Measurements from ENCODE around the gene GPRC5D. TPM values are rescaled to one million over a fixed set of nuclear protein-coding genes. Genes with fewer than 3 reads are reported as not detected.

Gene GPRC5D
- polyA plus RNA-seq, 3 donors from 2014 or later = 0.52 TPM; not detected in 2

- no peak for DNase-seq
- Mint-ChIP-seq H3K27ac (no peak overlapping the region), H3K4me1 (no peaks in the 10 kb centered on the region), H3K9me3 (no peaks in the 10 kb centered on the region), H3K36me3 (no peaks in the 10 kb centered on the region), H3K4me3 (no peak overlapping the region), H3K27me3 (ENCODE audit: low read depth in 3 of 3) (peaks cover 2 to 7% (median 6%) of the 10 kb centered on the region in 3 donors)
Measured at GRCh38 chr12:12902036-12902435, 49.9 kb downstream of the GPRC5D start.

GRCh38 chr12:12901158-12901791 lies 50.7 kb downstream of the GPRC5D start:
- H3K27ac Mint-ChIP-seq = no peak overlapping the region
- H3K9me3 Mint-ChIP-seq = no peaks in the 10 kb centered on the region
- no peaks in the 10 kb centered on the region for H3K4me1 Mint-ChIP-seq
- peaks cover 2 to 7% (median 6%) of the 10 kb centered on the region in 3 donors for H3K27me3 Mint-ChIP-seq (ENCODE audit: low read depth in 3 of 3)
- DNase-seq = no peak
- no peaks in the 10 kb centered on the region for H3K36me3 Mint-ChIP-seq
- H3K4me3 Mint-ChIP-seq = no peak overlapping the region

- no peak for DNase-seq
- no peaks in the 10 kb centered on the region for H3K36me3 Mint-ChIP-seq
- H3K27me3 Mint-ChIP-seq (ENCODE audit: low read depth in 3 of 3) = peaks cover 2 to 6% (median 3%) of the 10 kb centered on the region in 3 donors
- no peaks in the 10 kb centered on the region for H3K4me1 Mint-ChIP-seq
- no peak overlapping the region for H3K4me3 Mint-ChIP-seq
- no peak overlapping the region for H3K27ac Mint-ChIP-seq
- no peaks in the 10 kb centered on the region for H3K9me3 Mint-ChIP-seq
Measured at GRCh38 chr12:12900786-12901157, 51.2 kb downstream of the GPRC5D start.

DNA sequence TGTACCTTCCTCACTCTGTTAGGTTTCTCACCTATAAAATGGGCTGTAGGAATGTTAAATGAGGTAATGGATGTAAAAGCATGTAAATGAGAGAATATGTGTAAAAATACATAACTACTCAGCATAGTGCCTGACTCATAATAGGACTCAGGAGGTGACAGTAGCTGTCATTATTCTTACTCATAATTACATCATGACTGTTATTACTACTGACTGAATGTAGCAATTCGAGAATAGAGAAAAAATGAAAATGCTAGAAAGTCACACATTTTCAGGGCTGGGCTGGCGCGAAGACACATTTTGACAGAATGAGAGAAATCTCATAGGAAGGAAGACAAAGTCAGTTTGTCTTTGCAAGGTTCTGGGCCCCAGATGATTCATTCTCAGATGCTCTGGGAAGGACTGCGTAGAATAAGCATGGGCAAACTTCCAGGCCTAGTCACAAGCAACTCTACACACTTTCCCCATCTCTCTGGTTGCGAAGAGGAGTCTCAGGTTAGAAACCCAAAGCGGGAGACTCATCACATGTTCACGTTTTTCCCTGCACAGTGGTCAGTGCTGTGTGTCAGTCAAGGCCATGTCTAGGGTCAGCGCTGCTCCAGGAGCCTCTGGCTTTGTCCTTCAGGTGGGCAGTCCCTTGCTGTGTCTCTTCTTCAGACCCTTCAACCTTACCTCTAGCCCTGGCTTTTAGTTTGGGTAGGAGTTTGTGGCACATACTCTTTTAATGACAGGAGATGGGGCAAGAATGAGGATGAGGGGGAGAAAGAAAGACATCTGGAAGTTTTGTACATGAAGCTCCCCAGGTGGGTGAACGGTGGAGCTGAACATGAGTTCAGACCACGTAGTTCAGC lies 52.2 kb downstream of the GPRC5D start:
- no peak overlapping the region for H3K27ac Mint-ChIP-seq
- H3K27me3 Mint-ChIP-seq (ENCODE audit: low read depth in 3 of 3) = peaks cover 2% of the 10 kb centered on the region in 3 donors
- no peak for DNase-seq
- no peaks in the 10 kb centered on the region for H3K9me3 Mint-ChIP-seq
- H3K4me3 Mint-ChIP-seq = no peak overlapping the region
- H3K4me1 Mint-ChIP-seq = no peaks in the 10 kb centered on the region
- H3K36me3 Mint-ChIP-seq = no peaks in the 10 kb centered on the region

DNA sequence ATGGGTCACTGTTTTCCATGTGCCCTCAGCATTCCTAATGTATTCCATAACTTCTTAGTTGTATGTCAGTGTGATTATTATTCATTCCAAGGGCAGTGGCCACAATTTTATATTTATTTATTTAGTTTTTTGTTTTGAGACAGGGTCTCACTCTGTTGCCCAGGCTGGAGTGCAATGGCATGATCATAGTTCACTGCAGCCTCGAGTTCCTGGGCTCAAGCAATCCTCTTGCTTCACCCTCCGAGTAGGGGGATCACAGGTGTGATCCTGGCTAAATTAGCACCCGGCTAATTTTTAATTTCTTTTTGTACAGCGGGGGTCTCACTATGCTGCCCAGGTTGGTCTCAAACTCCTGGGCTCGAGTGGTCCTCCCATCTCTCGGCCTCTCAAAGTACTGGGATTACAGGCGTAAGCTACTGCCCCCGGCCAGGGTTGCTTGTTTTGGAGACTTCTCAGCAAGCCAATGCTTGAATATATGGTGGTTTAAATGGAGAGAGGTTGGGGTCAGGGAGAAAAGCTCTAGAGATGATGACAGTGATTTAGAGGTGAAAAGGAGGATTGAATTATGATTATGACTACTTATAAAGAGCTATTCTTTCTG lies 53.0 kb downstream of the GPRC5D start:
- Mint-ChIP-seq H3K27ac (no peak overlapping the region), H3K36me3 (no peaks in the 10 kb centered on the region), H3K4me3 (no peak overlapping the region), H3K4me1 (no peaks in the 10 kb centered on the region), H3K27me3 (ENCODE audit: low read depth in 3 of 3) (peaks cover 2% of the 10 kb centered on the region in 3 donors), H3K9me3 (no peaks in the 10 kb centered on the region)
- DNase-seq = no peak

GRCh38 chr12:12898136-12898717 lies 53.7 kb downstream of the GPRC5D start:
- Mint-ChIP-seq H3K27me3 (ENCODE audit: low read depth in 3 of 3) (peaks cover 2 to 4% (median 2%) of the 10 kb centered on the region in 3 donors), H3K36me3 (no peaks in the 10 kb centered on the region), H3K9me3 (no peaks in the 10 kb centered on the region), H3K27ac (no peak overlapping the region), H3K4me3 (no peak overlapping the region), H3K4me1 (no peaks in the 10 kb centered on the region)
- no peak for DNase-seq

DNA sequence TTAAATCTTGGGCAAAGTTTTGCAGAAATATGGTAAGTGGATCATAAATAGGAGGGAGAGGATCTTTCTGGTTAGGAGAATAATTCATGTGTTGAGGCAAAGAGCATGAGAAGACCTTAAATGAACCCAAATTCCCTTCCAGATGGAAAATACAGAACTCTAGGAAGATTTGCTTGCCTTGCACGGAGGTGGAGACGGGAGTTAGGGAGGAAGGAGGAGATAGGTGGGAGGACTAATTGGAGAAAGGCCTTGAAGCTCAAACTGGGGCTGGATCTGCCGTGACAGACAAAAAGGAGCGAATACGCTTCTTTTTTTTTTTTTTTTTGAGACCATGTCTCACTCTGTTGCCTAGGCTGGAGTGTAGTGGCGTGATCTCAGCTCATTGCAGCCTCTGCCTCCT lies 54.7 kb downstream of the GPRC5D start:
- H3K36me3 Mint-ChIP-seq = no peaks in the 10 kb centered on the region
- peaks cover 2 to 6% (median 5%) of the 10 kb centered on the region in 3 donors for H3K27me3 Mint-ChIP-seq (ENCODE audit: low read depth in 3 of 3)
- no peak overlapping the region for H3K4me3 Mint-ChIP-seq
- no peak overlapping the region for H3K27ac Mint-ChIP-seq
- no peaks in the 10 kb centered on the region for H3K4me1 Mint-ChIP-seq
- no peaks in the 10 kb centered on the region for H3K9me3 Mint-ChIP-seq
- DNase-seq = no peak

- Mint-ChIP-seq H3K27me3 (ENCODE audit: low read depth in 3 of 3) (peaks cover 2 to 10% (median 6%) of the 10 kb centered on the region in 3 donors), H3K4me1 (no peaks in the 10 kb centered on the region), H3K27ac (no peak overlapping the region), H3K4me3 (no peak overlapping the region), H3K9me3 (no peaks in the 10 kb centered on the region), H3K36me3 (no peaks in the 10 kb centered on the region)
- DNase-seq = no peak
Measured at GRCh38 chr12:12896260-12896659, 55.7 kb downstream of the GPRC5D start.

DNA sequence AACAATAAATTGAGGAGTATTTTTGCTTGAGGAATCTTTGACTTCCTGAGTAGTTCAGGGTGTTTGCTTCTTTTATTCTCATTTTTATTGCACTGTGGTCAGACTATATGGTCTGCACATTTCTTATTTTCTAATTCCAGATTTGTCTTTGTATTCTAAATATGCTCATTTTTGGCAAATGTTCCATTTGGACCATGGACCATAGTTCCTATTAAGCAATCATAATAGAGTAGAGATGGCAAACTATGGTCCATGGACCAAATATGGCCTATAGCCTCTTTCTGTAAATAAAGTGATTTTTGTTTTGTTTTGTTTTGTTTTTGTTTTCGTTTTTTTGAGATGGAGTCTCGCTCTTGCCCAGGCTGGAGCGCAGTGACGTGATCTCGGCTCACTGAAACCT lies 58.5 kb downstream of the GPRC5D start:
- no peak overlapping the region for H3K4me3 Mint-ChIP-seq

GRCh38 chr12:12892681-12893141 lies 59.3 kb downstream of the GPRC5D start:
- peaks cover 0 to 4% of the 10 kb centered on the region in 2 donors for H3K4me1 Mint-ChIP-seq
- no peak for DNase-seq
- H3K9me3 Mint-ChIP-seq = peaks cover 0 to 2% (median 0%) of the 10 kb centered on the region in 6 donors
- no peaks in the 10 kb centered on the region for H3K36me3 Mint-ChIP-seq
- H3K4me3 Mint-ChIP-seq = no peak overlapping the region
- H3K27me3 Mint-ChIP-seq (ENCODE audit: low read depth in 3 of 3) = peaks cover 4 to 26% (median 10%) of the 10 kb centered on the region in 3 donors
- no peak overlapping the region for H3K27ac Mint-ChIP-seq

More for the DNA sequence above, 58.5 kb downstream of the GPRC5D start:
- peaks cover 0 to 4% of the 10 kb centered on the region in 2 donors for H3K4me1 Mint-ChIP-seq
- H3K36me3 Mint-ChIP-seq = no peaks in the 10 kb centered on the region
- no peak for DNase-seq
- no peak overlapping the region for H3K27ac Mint-ChIP-seq
- H3K9me3 Mint-ChIP-seq = peaks cover 0 to 2% (median 0%) of the 10 kb centered on the region in 6 donors
- peaks cover 4 to 24% (median 10%) of the 10 kb centered on the region in 3 donors for H3K27me3 Mint-ChIP-seq (ENCODE audit: low read depth in 3 of 3)

DNA sequence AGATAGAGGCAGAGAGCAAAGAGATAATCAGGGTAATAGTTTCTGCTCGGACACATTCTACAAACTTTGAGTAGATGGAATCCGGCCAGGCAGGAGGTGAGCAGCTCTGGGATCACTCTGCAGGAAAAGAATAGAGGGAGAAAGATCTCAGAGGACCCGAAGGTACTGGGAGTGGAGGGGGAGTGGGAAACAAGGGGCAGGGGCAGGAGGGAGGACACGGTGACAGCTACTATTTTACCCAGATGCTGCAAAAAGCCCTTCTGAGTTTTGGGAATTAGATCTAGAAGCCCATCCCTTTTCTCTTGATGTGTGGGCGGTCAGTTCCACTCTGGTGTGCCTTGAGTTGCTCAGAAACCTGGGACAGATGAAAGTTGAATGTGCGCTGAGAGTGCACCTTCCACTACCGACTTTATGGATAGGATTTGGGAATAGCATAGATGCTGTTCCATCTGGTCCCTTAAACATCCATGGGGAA lies 60.1 kb downstream of the GPRC5D start:
- peaks cover 0 to 4% of the 10 kb centered on the region in 2 donors for H3K4me1 Mint-ChIP-seq
- H3K27me3 Mint-ChIP-seq (ENCODE audit: low read depth in 3 of 3) = peaks cover 4 to 26% (median 7%) of the 10 kb centered on the region in 3 donors
- H3K36me3 Mint-ChIP-seq = no peaks in the 10 kb centered on the region
- H3K9me3 Mint-ChIP-seq = peaks cover 0 to 2% (median 0%) of the 10 kb centered on the region in 6 donors
- no peak for DNase-seq
- H3K4me3 Mint-ChIP-seq = peak overlapping the region in 1 of 5 donors; percentile 23
- no peak overlapping the region for H3K27ac Mint-ChIP-seq

DNA sequence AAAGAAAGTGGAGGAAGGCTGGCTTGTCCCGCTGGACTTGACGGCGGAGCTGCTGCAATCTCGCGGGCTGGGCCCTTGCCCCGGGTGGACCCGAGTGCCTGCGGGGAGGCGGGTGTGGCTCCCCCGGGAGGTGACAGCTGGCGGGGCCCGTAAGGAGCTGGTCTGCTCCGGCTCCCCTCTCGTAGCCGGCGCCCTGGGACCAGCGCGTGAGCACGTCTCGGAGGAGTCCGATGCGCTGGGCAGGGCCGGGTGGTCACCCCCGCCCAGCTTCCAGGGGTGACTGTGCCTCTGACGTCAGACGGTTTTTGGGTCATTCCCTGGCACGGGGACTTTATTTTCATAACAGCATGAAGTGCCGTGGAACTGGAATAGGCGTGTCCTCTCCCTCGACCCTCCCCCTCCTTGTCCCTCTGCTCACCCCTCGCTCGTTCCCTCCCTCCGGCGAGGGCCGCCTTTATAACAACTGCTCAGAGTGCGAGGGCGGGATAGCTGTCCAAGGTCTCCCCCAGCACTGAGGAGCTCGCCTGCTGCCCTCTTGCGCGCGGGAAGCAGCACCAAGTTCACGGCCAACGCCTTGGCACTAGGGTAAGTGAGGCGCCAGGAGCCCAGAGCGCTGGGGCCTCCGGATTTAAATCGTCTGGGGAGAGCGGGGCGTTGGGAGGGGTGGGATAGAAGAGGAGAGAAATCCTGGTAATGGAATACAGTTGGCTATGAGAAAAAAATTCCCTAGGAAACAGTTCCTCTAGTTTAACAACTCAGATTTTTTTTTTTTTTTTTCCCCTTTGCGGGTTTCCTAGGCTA lies 60.7 kb downstream of the GPRC5D start, which contains the start of gene GPRC5A:
TSS of gene GPRC5A (plus strand) at position 483 of the 801 bp plus-strand sequence. CDS start 16,688 bp downstream, outside the sequence.
- Mint-ChIP-seq H3K36me3 (no peaks in the 10 kb centered on the region), H3K27me3 (ENCODE audit: low read depth in 3 of 3) (peaks cover 4 to 26% (median 7%) of the 10 kb centered on the region in 3 donors), H3K9me3 (peaks cover 0 to 2% (median 0%) of the 10 kb centered on the region in 6 donors), H3K4me3 (peak within 1 kb of the TSS; percentile 25 to 65 (median 52)), H3K4me1 (peaks cover 0 to 4% of the 10 kb centered on the region in 2 donors), H3K27ac (no peak within 1 kb of the TSS)
- no peak for DNase-seq

Measured in immature natural killer cell (primary cell).